ENCODE measurements around the gene DDAH2.

DDAH2 gene

GRCh38 chr6:31752739-31753319, 23.7 kb upstream of the DDAH2 start:
- no peak overlapping the region for H3K4me3 ChIP-seq (ENCODE audit: low read depth, low read length, poor library complexity, severe bottlenecking)
- H3F3A ChIP-seq (ENCODE audit: insufficient read depth, low read length): no peaks in the 10 kb centered on the region
- H3K4me1 ChIP-seq (ENCODE audit: insufficient read depth, low read length, severe bottlenecking): no peaks in the 10 kb centered on the region
- H3K4me2 ChIP-seq (ENCODE audit: low read length): no peak overlapping the region
- no peak overlapping the region for H2AFZ ChIP-seq (ENCODE audit: low read length)
- no peak overlapping the region for H3K27ac ChIP-seq (ENCODE audit: low read depth, low read length, poor library complexity, severe bottlenecking)
- no peaks in the 10 kb centered on the region for H3K9me2 ChIP-seq (ENCODE audit: low read depth, low read length)
- H3K79me2 ChIP-seq (ENCODE audit: insufficient read depth, low read length): no peaks in the 10 kb centered on the region
- H3K9me3 ChIP-seq (ENCODE audit: low read length): no peaks in the 10 kb centered on the region
- H3K9ac ChIP-seq (ENCODE audit: low read length): no peak overlapping the region
- H3K36me3 ChIP-seq (ENCODE audit: insufficient read depth, low read length): peaks cover 16% of the 10 kb centered on the region; the same call in 1 of the 2 replicates
- H4K20me1 ChIP-seq (ENCODE audit: insufficient read depth, low read length): no peaks in the 10 kb centered on the region
- no peaks in the 10 kb centered on the region for H3K27me3 ChIP-seq (ENCODE audit: insufficient read depth, low read length)
- TF ChIP-seq EZH2 (IDR thresholded peaks at IDR 0.05; ENCODE audit: borderline replicate concordance, low read length): no peak

GRCh38 chr6:31750411-31751022, 21.4 kb upstream of the DDAH2 start:
- Histone ChIP-seq H3K9ac (ENCODE audit: low read length) (no peak overlapping the region), H3K27ac (ENCODE audit: low read depth, low read length, poor library complexity, severe bottlenecking) (no peak overlapping the region), H4K20me1 (ENCODE audit: insufficient read depth, low read length) (no peaks in the 10 kb centered on the region), H3K27me3 (ENCODE audit: insufficient read depth, low read length) (no peaks in the 10 kb centered on the region), H3K4me1 (ENCODE audit: insufficient read depth, low read length, severe bottlenecking) (no peaks in the 10 kb centered on the region), H3F3A (ENCODE audit: insufficient read depth, low read length) (no peaks in the 10 kb centered on the region), H3K79me2 (ENCODE audit: insufficient read depth, low read length) (no peaks in the 10 kb centered on the region), H3K36me3 (ENCODE audit: insufficient read depth, low read length) (peaks cover 26% of the 10 kb centered on the region), H3K4me2 (ENCODE audit: low read length) (no peak overlapping the region), H3K4me3 (ENCODE audit: low read depth, low read length, poor library complexity, severe bottlenecking) (no peak overlapping the region), H3K9me3 (ENCODE audit: low read length) (no peaks in the 10 kb centered on the region), H2AFZ (ENCODE audit: low read length) (no peak overlapping the region), H3K9me2 (ENCODE audit: low read depth, low read length) (no peaks in the 10 kb centered on the region)
- no peak for TF ChIP-seq CTCF (IDR thresholded peaks at IDR 0.05; ENCODE audit: low read length)
- no peak for TF ChIP-seq EZH2 (IDR thresholded peaks at IDR 0.05; ENCODE audit: borderline replicate concordance, low read length)

- no peak overlapping the region for H3K4me2 ChIP-seq (ENCODE audit: low read length)
- H3K79me2 ChIP-seq (ENCODE audit: insufficient read depth, low read length): no peaks in the 10 kb centered on the region
- no peaks in the 10 kb centered on the region for H4K20me1 ChIP-seq (ENCODE audit: insufficient read depth, low read length)
- H2AFZ ChIP-seq (ENCODE audit: low read length): no peak overlapping the region
- H3F3A ChIP-seq (ENCODE audit: insufficient read depth, low read length): no peaks in the 10 kb centered on the region
- no peaks in the 10 kb centered on the region for H3K27me3 ChIP-seq (ENCODE audit: insufficient read depth, low read length)
- no peak overlapping the region for H3K9ac ChIP-seq (ENCODE audit: low read length)
- H3K27ac ChIP-seq (ENCODE audit: low read depth, low read length, poor library complexity, severe bottlenecking): no peak overlapping the region
- H3K9me2 ChIP-seq (ENCODE audit: low read depth, low read length): no peaks in the 10 kb centered on the region
- H3K4me1 ChIP-seq (ENCODE audit: insufficient read depth, low read length, severe bottlenecking): no peaks in the 10 kb centered on the region
- peaks cover 33% of the 10 kb centered on the region for H3K36me3 ChIP-seq (ENCODE audit: insufficient read depth, low read length)
- no peak overlapping the region for H3K4me3 ChIP-seq (ENCODE audit: low read depth, low read length, poor library complexity, severe bottlenecking)
- no peaks in the 10 kb centered on the region for H3K9me3 ChIP-seq (ENCODE audit: low read length)
- TF ChIP-seq EZH2 (IDR thresholded peaks at IDR 0.05; ENCODE audit: borderline replicate concordance, low read length) (no peak), CTCF (IDR thresholded peaks at IDR 0.05; ENCODE audit: low read length) (no peak)
These were observed 20.4 kb upstream of the DDAH2 start for GRCh38 chr6:31749301-31750036.

All from OCI-LY1 (cell line).